HG03342 (cell line): Measurements from ENCODE around the gene GANAB.
A peak's percentile ranks its signal among the peaks of the same experiment; 100 is the strongest.
"Not testable (repeated sequence)": the region's sequence is repeated elsewhere in the genome, so short reads cannot be mapped to it uniquely, and the experiment has no call there.

Source experiments
- ATAC-seq: cut with Tn5 transposase; IDR thresholded peaks from one replicate; pipeline ENCODE4 v1.9.1; 2021; ENCODE audit warnings: mild to moderate bottlenecking, moderate library complexity; ENCODE audit not compliant: unreplicated experiment

Gene GANAB

GRCh38 chr11:62669420-62670161, 23.2 kb upstream of the GANAB start:
- no peak for ATAC-seq

- ATAC-seq = no peak
Measured at GRCh38 chr11:62667460-62667859, 21.0 kb upstream of the GANAB start.

- ATAC-seq = no peak
Measured at GRCh38 chr11:62666259-62666926, 20.0 kb upstream of the GANAB start.

GRCh38 chr11:62665599-62666258, 19.3 kb upstream of the GANAB start:
- peak; percentile 13 for ATAC-seq

- ATAC-seq = peak; percentile 79
Measured at GRCh38 chr11:62665075-62665598, 18.7 kb upstream of the GANAB start, which contains the start of the genes C11orf98 and CSKMT. Gene C11orf98 (minus strand): TSS chr11:62665210. CDS start chr11:62665169, 41 bp downstream. Gene CSKMT (plus strand): TSS chr11:62665312. CDS start chr11:62665880, 568 bp downstream.

- ATAC-seq = peak; percentile 24
Measured at GRCh38 chr11:62664405-62665074, 18.1 kb upstream of the GANAB start.

GRCh38 chr11:62656796-62657429, 10.5 kb upstream of the GANAB start:
- ATAC-seq = no peak

- ATAC-seq = no peak
Measured at GRCh38 chr11:62654297-62654696, 7.9 kb upstream of the GANAB start.

GRCh38 chr11:62652161-62653006, 6.0 kb upstream of the GANAB start:
- ATAC-seq = no peak

- not testable (repeated sequence) for ATAC-seq
Measured at GRCh38 chr11:62650283-62650682, 3.9 kb upstream of the GANAB start.

- ATAC-seq = no peak
Measured at GRCh38 chr11:62649486-62649885, 3.1 kb upstream of the GANAB start.

- no peak for ATAC-seq
Measured at GRCh38 chr11:62648967-62649364, 2.6 kb upstream of the GANAB start.

GRCh38 chr11:62648185-62648966, 2.0 kb upstream of the GANAB start:
- ATAC-seq = no peak

- no peak for ATAC-seq
Measured at GRCh38 chr11:62647609-62648005, 1.2 kb upstream of the GANAB start.

GRCh38 chr11:62646825-62647608, 604 bp upstream of the GANAB start:
- ATAC-seq = no peak

GRCh38 chr11:62645671-62645945, 805 bp downstream of the GANAB start:
- ATAC-seq = no peak

- ATAC-seq = no peak
Measured at GRCh38 chr11:62644220-62644619, 2.2 kb downstream of the GANAB start.

- no peak for ATAC-seq
Measured at GRCh38 chr11:62632492-62632891, 13.9 kb downstream of the GANAB start.
